WI38 (cell line): ENCODE results near the gene HECTD4.
A peak's percentile ranks its signal among the peaks of the same experiment; 100 is the strongest.

Source experiments
- H3K4me3 ChIP-seq: 2 replicates; pipeline ENCODE4 v1.5.1; 2011; ENCODE audit warnings: low read depth, mild to moderate bottlenecking, control low read depth, low read length
- CTCF ChIP-seq: IDR thresholded peaks from 2 replicates; pipeline ENCODE4 v1.5.1; 2012; ENCODE audit warnings: low read depth, mild to moderate bottlenecking, control low read depth, low read length

HECTD4 gene

GRCh38 chr12:112172556-112173324, 209.5 kb downstream of the HECTD4 start:
- no peak for TF ChIP-seq CTCF
- no peak overlapping the region for H3K4me3 ChIP-seq

GRCh38 chr12:112170971-112171596, 211.1 kb downstream of the HECTD4 start:
- no peak for TF ChIP-seq CTCF

GRCh38 chr12:112170376-112170775, 211.9 kb downstream of the HECTD4 start:
- TF ChIP-seq CTCF = peak; percentile 74
- H3K4me3 ChIP-seq = no peak overlapping the region

More at GRCh38 chr12:112170971-112171596, 211.1 kb downstream of the HECTD4 start:
- H3K4me3 ChIP-seq = no peak overlapping the region

GRCh38 chr12:112169966-112170365, 212.3 kb downstream of the HECTD4 start:
- no peak for TF ChIP-seq CTCF
- no peak overlapping the region for H3K4me3 ChIP-seq

- H3K4me3 ChIP-seq = no peak overlapping the region
- TF ChIP-seq CTCF = no peak
Observed at GRCh38 chr12:112169161-112169872, 212.9 kb downstream of the HECTD4 start.

- no peak for TF ChIP-seq CTCF
Observed at GRCh38 chr12:112168561-112168971, 213.7 kb downstream of the HECTD4 start.

More at GRCh38 chr12:112168561-112168971, 213.7 kb downstream of the HECTD4 start:
- H3K4me3 ChIP-seq = no peak overlapping the region
